GM12878 (cell line): ENCODE measurements around the gene SF3A1. TPM values are rescaled to one million over a fixed set of nuclear protein-coding genes. Genes with fewer than 3 reads are reported as not detected.

Source experiments
- BCL11A ChIP-seq: IDR thresholded peaks from 2 replicates; pipeline ENCODE4 v1.6.1; 2011; ENCODE audit warnings: low read depth, low read length
- BCL3 ChIP-seq: IDR thresholded peaks from 2 replicates; pipeline ENCODE4 v1.6.1; 2011; ENCODE audit warnings: borderline replicate concordance, low read depth, mild to moderate bottlenecking, moderate library complexity, low read length; ENCODE audit not compliant: insufficient read depth, poor library complexity, severe bottlenecking
- CBFB ChIP-seq: IDR thresholded peaks from 2 replicates; pipeline ENCODE4 v1.6.1; 2016; ENCODE audit warnings: antibody characterized with exemption, low read depth
- CHD2 ChIP-seq: IDR thresholded peaks from 2 replicates; pipeline ENCODE4 v1.6.1; 2011; ENCODE audit warnings: low read depth, low read length, improper control_type of control experiment, borderline replicate concordance
- DPF2 ChIP-seq: fragments of 450-650 bp; IDR thresholded peaks from 2 replicates; pipeline ENCODE4 v1.6.1; 2017; ENCODE audit warnings: mild to moderate bottlenecking
- ESRRA ChIP-seq: IDR thresholded peaks from 2 replicates; pipeline ENCODE4 v1.6.1; 2012; ENCODE audit warnings: mild to moderate bottlenecking, low read length, improper control_type of control experiment
- IRF5 ChIP-seq: fragments of 450-650 bp; IDR thresholded peaks from 2 replicates; pipeline ENCODE4 v1.6.1; 2017; ENCODE audit warnings: borderline replicate concordance
- MTA2 ChIP-seq: fragments of 450-650 bp; IDR thresholded peaks from 2 replicates; pipeline ENCODE4 v1.6.1; 2016; ENCODE audit warnings: low read depth, mild to moderate bottlenecking, moderate library complexity
- MTA3 ChIP-seq: IDR thresholded peaks from 2 replicates; pipeline ENCODE4 v1.6.1; 2012; ENCODE audit warnings: low read length, inconsistent platforms, borderline replicate concordance
- NFYA ChIP-seq: IDR thresholded peaks from 2 replicates; pipeline ENCODE4 v1.6.1; 2011; ENCODE audit warnings: low read depth, mild to moderate bottlenecking, low read length, improper control_type of control experiment, borderline replicate concordance
- NKRF ChIP-seq: fragments of 450-650 bp; conservative IDR thresholded peaks from 2 replicates; pipeline ENCODE4 v1.6.1; 2017; ENCODE audit warnings: mild to moderate bottlenecking, moderate library complexity
- PBX3 ChIP-seq: IDR thresholded peaks from 2 replicates; pipeline ENCODE4 v1.6.1; 2011; ENCODE audit warnings: mild to moderate bottlenecking, low read depth, low read length, moderate library complexity; ENCODE audit not compliant: insufficient replicate concordance
- RFX5 ChIP-seq: IDR thresholded peaks from 2 replicates; pipeline ENCODE4 v1.6.1; 2011; ENCODE audit warnings: low read depth, low read length, improper control_type of control experiment
- SP1 ChIP-seq: IDR thresholded peaks from one replicate; pipeline ENCODE4 v1.6.1; 2011; ENCODE audit warnings: low read depth, low read length
- SRF ChIP-seq, 2 experiments: IDR thresholded peaks; 2 replicates each; pipeline ENCODE4 v1.6.1; 2011; ENCODE audit warnings: low read depth in 2 of 2, low read length in 2 of 2, mild to moderate bottlenecking in 1 of 2, moderate library complexity in 1 of 2
- YY1 ChIP-seq: IDR thresholded peaks from 2 replicates; pipeline ENCODE4 v1.6.1; 2011; ENCODE audit warnings: low read depth, mild to moderate bottlenecking, low read length
- ZBTB33 ChIP-seq: fragments of 450-650 bp; IDR thresholded peaks from 2 replicates; pipeline ENCODE4 v1.6.1; 2017; ENCODE audit warnings: mild to moderate bottlenecking
- ZBTB4 ChIP-seq: fragments of 450-650 bp; formaldehyde crosslinking; IDR thresholded peaks from 2 replicates; pipeline ENCODE4 v1.4.0; 2022; ENCODE audit warnings: mild to moderate bottlenecking, moderate library complexity
- ZNF207 ChIP-seq: fragments of 450-650 bp; IDR thresholded peaks from 2 replicates; pipeline ENCODE4 v1.6.1; 2014; ENCODE audit warnings: antibody characterized with exemption, mild to moderate bottlenecking, borderline replicate concordance
- ZNF384 ChIP-seq: IDR thresholded peaks from 2 replicates; pipeline ENCODE4 v1.6.1; 2012; ENCODE audit warnings: low read depth, mild to moderate bottlenecking, low read length, improper control_type of control experiment, borderline replicate concordance
- ZZZ3 ChIP-seq: IDR thresholded peaks from 2 replicates; pipeline ENCODE4 v1.6.1; 2011; ENCODE audit warnings: low read depth; ENCODE audit not compliant: control insufficient read depth, insufficient read length
- polyA plus RNA-seq, 11 experiments: library from polyadenylated mRNA; depleted of rRNA in 4 of 11; unstranded in 6 of 11; stranded (reverse) in 5 of 11; fragments of >200 nt; fragmentation: Nextera tagmentation in 4 of 11; fragmentation: Illumina TruSeq in 1 of 11; extraction: Ambion mirVana in 4 of 11; extraction: Trizol in 1 of 11; gene quantifications; 1 replicate in 1 of 11; 2 replicates in 10 of 11; pipeline versions ENCODE4 v1.2.1 to v1.2.3, GENCODE V29; 2011 to 2016; ENCODE audit warnings: inconsistent platforms in 2 of 11, missing spikeins in 2 of 11, low read depth in 1 of 11
- total RNA-seq, 4 experiments: library from RNA; depleted of rRNA in 3 of 4; stranded (reverse); fragments of >200 nt in 3 of 4; fragmentation: Illumina TruSeq in 1 of 4; extraction: Trizol in 1 of 4; gene quantifications; 2 replicates each; pipeline versions ENCODE4 v1.2.1 to v1.2.3, GENCODE V29; 2013 to 2021

SF3A1 gene
- total and polyA plus RNA-seq, 10 of the 15 experiments (the other 5 are each of a cell fraction or from before 2014, with no cell fraction given), result 10.4 to 239 (median 46.0) TPM

- no peak for TF ChIP-seq BCL3
- TF ChIP-seq BCL11A, result no peak
- TF ChIP-seq CBFB, result no peak
- TF ChIP-seq PBX3, result no peak
- no peak for TF ChIP-seq IRF5
- no peak for TF ChIP-seq SRF (IDR thresholded peaks at IDR 0.05; ENCODE audit: low read depth in 2 of 2, low read length in 2 of 2)
- TF ChIP-seq ZZZ3, result no peak
- 0 out of 2 replicates have a peak, but pooled peaks have one; percentile 15 for TF ChIP-seq NKRF
- no peak for TF ChIP-seq ZBTB33
- TF ChIP-seq ZNF384, result no peak
- TF ChIP-seq DPF2, result no peak
- no peak; the same call in 1 of the 2 replicates for TF ChIP-seq MTA3
- TF ChIP-seq YY1, result peak; percentile 5; the same call in 1 of the 2 replicates
- TF ChIP-seq SP1, result no peak
- no peak for TF ChIP-seq ZNF207
- no peak for TF ChIP-seq MTA2
- no peak for TF ChIP-seq ZBTB4 (CRISPR knock-in tag)
- no peak for TF ChIP-seq NFYA
- no peak for TF ChIP-seq RFX5
- no peak for TF ChIP-seq ESRRA
- no peak for TF ChIP-seq CHD2
These were observed 66.7 kb downstream of the SF3A1 start (continued) for GRCh38 chr22:30289980-30290313.
